NCI-H748 treated with DMSO at 0.1 percent for 48 hours (cell line): ENCODE measurements around the gene DLL3.

ENCODE experiments used
- DNase-seq: peaks from one replicate; lab custom pipeline; 2025; lab: John Stamatoyannopoulos, UW

Gene DLL3

GRCh38 chr19:39483141-39483540 is 15.6 kb upstream of the DLL3 start:
- DNase-seq: no peak

- DNase-seq: no peak
Observed at GRCh38 chr19:39489756-39490155, 9.0 kb upstream of the DLL3 start.

GRCh38 chr19:39492225-39492624 is 6.5 kb upstream of the DLL3 start:
- no peak for DNase-seq

- DNase-seq: no peak
Observed at GRCh38 chr19:39492788-39493187, 6.0 kb upstream of the DLL3 start.

GRCh38 chr19:39494661-39495060 is 4.1 kb upstream of the DLL3 start:
- DNase-seq: no peak

- DNase-seq: no peak
Observed at GRCh38 chr19:39496063-39496462, 2.7 kb upstream of the DLL3 start.

- DNase-seq: no peak
Observed at GRCh38 chr19:39497701-39497995, 1.1 kb upstream of the DLL3 start.

GRCh38 chr19:39497996-39498797 is 550 bp upstream of the DLL3 start:
- DNase-seq: peak; percentile 96

- DNase-seq: no peak
Observed at GRCh38 chr19:39499932-39500331, 1.2 kb downstream of the DLL3 start.

- no peak for DNase-seq
Observed at GRCh38 chr19:39500543-39500942, 1.8 kb downstream of the DLL3 start.

GRCh38 chr19:39501340-39501739 is 2.6 kb downstream of the DLL3 start:
- no peak for DNase-seq

- no peak for DNase-seq
Observed at GRCh38 chr19:39502640-39503417, 4.1 kb downstream of the DLL3 start.

- no peak for DNase-seq
Observed at GRCh38 chr19:39506598-39506943, 7.8 kb downstream of the DLL3 start.

GRCh38 chr19:39506944-39507714 is 8.4 kb downstream of the DLL3 start:
- DNase-seq: peak; percentile 87

- peak; percentile 63 for DNase-seq
Observed at GRCh38 chr19:39507715-39508364, 9.1 kb downstream of the DLL3 start.

GRCh38 chr19:39508629-39509028 is 9.9 kb downstream of the DLL3 start:
- no peak for DNase-seq

- no peak for DNase-seq
Observed at GRCh38 chr19:39509233-39509632, 10.5 kb downstream of the DLL3 start.

- no peak for DNase-seq
Observed at GRCh38 chr19:39512988-39513387, 14.2 kb downstream of the DLL3 start.

- DNase-seq: no peak
Observed at GRCh38 chr19:39514840-39515550, 16.2 kb downstream of the DLL3 start, which contains the start of gene SELENOV. Gene SELENOV, plus strand, starts transcription at chr19:39515139. Its CDS starts 74 bp downstream, at chr19:39515213.

- no peak for DNase-seq
Observed at GRCh38 chr19:39515551-39516191, 16.9 kb downstream of the DLL3 start.

GRCh38 chr19:39516270-39516669 is 17.5 kb downstream of the DLL3 start:
- no peak for DNase-seq
